HEK293T (cell line): Measurements from ENCODE around the gene ZFP57.

ENCODE experiments used
- CTCF ChIA-PET: fragments of 350-600 bp; formaldehyde crosslinking; extraction: SDS; loops from one replicate; lab custom pipeline; 2021; ENCODE audit warnings: antibody characterized with exemption, inconsistent platforms; lab: Yijun Ruan, JAX
- POLR2A ChIA-PET: fragments of 350-600 bp; formaldehyde crosslinking; extraction: SDS; loops from one replicate; lab custom pipeline; 2020; ENCODE audit warnings: antibody characterized with exemption, inconsistent platforms; lab: Yijun Ruan, JAX
- DNase-seq: peaks from one replicate; pipeline ENCODE4 v3.0.0; 2012; ENCODE audit warnings: mixed read lengths; ENCODE audit errors: extremely low spot score
- ARNT ChIP-seq: fragments of 450-650 bp; IDR thresholded peaks from 2 replicates; pipeline ENCODE4 v1.6.1; 2017; ENCODE audit warnings: mild to moderate bottlenecking
- BHLHE40 ChIP-seq: fragments of 450-650 bp; IDR thresholded peaks from 2 replicates; pipeline ENCODE4 v1.6.1; 2016; ENCODE audit warnings: mild to moderate bottlenecking, moderate library complexity, borderline replicate concordance
- CTBP1 ChIP-seq: fragments of 450-650 bp; IDR thresholded peaks from 2 replicates; pipeline ENCODE4 v1.6.1; 2016; ENCODE audit warnings: borderline replicate concordance
- ELF4 ChIP-seq: fragments of 450-650 bp; IDR thresholded peaks from 2 replicates; pipeline ENCODE4 v1.6.1; 2017; ENCODE audit warnings: antibody characterized with exemption
- FOXA1 ChIP-seq: fragments of 450-650 bp; IDR thresholded peaks from 2 replicates; pipeline ENCODE4 v1.6.1; 2016; ENCODE audit warnings: mild to moderate bottlenecking
- FOXK2 ChIP-seq: fragments of 450-650 bp; IDR thresholded peaks from 2 replicates; pipeline ENCODE4 v1.6.1; 2016; ENCODE audit warnings: mild to moderate bottlenecking
- FOXM1 ChIP-seq: fragments of 450-650 bp; IDR thresholded peaks from 2 replicates; pipeline ENCODE4 v1.6.1; 2017; ENCODE audit warnings: mild to moderate bottlenecking, borderline replicate concordance
- HDGF ChIP-seq: fragments of 450-650 bp; IDR thresholded peaks from 2 replicates; pipeline ENCODE4 v1.6.1; 2017; ENCODE audit warnings: antibody characterized with exemption, borderline replicate concordance
- L3MBTL2 ChIP-seq: fragments of 450-650 bp; conservative IDR thresholded peaks from 2 replicates; pipeline ENCODE4 v1.6.1; 2016; ENCODE audit warnings: mild to moderate bottlenecking
- LEF1 ChIP-seq: fragments of 450-650 bp; IDR thresholded peaks from 2 replicates; pipeline ENCODE4 v1.6.1; 2017; ENCODE audit warnings: mild to moderate bottlenecking, borderline replicate concordance
- NFRKB ChIP-seq: fragments of 450-650 bp; IDR thresholded peaks from 2 replicates; pipeline ENCODE4 v1.6.1; 2016; ENCODE audit warnings: mild to moderate bottlenecking, moderate library complexity
- SP1 ChIP-seq: fragments of 450-650 bp; IDR thresholded peaks from 2 replicates; pipeline ENCODE4 v1.6.1; 2017
- SUZ12 ChIP-seq: fragments of 450-650 bp; IDR thresholded peaks from 2 replicates; pipeline ENCODE4 v1.6.1; 2016; ENCODE audit warnings: mild to moderate bottlenecking
- TARDBP ChIP-seq: fragments of 450-650 bp; IDR thresholded peaks from 2 replicates; pipeline ENCODE4 v1.6.1; 2016
- ZNF384 ChIP-seq: fragments of 450-650 bp; IDR thresholded peaks from 2 replicates; pipeline ENCODE4 v1.6.1; 2016
- TF ChIP-seq, protein P1 (sequence below): fragments of 450-650 bp; IDR thresholded peaks from 2 replicates; pipeline ENCODE4 v1.6.1; 2016

The ZFP57 gene

DNA sequence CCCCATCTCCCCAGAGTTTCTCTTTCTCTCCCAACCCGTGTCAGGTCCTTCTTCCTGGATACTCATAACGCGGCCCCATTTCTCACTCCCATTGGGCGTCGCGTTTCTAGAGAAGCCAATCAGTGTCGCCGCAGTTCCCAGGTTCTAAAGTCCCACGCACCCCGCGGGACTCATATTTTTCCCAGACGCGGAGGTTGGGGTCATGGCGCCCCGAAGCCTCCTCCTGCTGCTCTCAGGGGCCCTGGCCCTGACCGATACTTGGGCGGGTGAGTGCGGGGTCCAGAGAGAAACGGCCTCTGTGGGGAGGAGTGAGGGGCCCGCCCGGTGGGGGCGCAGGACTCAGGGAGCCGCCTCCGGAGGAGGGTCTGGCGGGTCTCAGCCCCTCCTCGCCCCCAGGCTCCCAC is 42.3 kb upstream of the ZFP57 start, which contains the start of gene HLA-F:
Gene HLA-F, plus strand, starts transcription at position 173 of the 404 bp plus-strand sequence. Its CDS starts 30 bp downstream, at position 203.
- ChIA-PET CTCF (interaction anchor here (0.7 kb wide), 1 partner anchor 15 kb away, joined by 3 read pairs; no protein-coding TSS in a partner anchor), POLR2A (no interaction called here)
- DNase-seq = peak; percentile 84
- peak; percentile 79 for TF ChIP-seq L3MBTL2
- TF ChIP-seq FOXK2 = no peak

DNA sequence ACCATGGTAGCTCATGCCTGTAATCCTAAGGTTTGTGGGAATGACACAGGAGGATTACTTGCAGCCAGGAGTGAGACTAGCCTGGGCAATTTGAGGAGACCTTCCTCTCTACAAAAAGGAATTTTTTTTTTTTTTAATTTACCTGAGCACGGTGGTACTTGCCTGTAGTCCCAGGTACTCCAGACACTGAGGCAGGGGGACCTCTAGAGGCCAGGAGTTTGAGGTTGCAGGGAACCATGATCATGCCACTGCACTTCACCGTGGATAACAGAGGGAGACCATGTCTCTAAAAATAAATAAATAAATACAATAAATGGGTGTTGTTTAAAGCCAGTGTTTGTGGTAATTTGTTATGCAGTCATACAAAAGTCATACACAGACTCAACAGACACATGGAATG is 39.9 kb upstream of the ZFP57 start:
- POLR2A ChIA-PET = interaction anchor here (0.6 kb wide), 1 partner anchor 29 kb away, joined by 3 read pairs; no protein-coding TSS in a partner anchor
- DNase-seq = no peak
- CTCF ChIA-PET = interaction anchor here (0.6 to 0.7 kb wide), 2 partner anchors 16 to 76 kb away, joined by 4 to 7 read pairs; no protein-coding TSS in a partner anchor
- TF ChIP-seq, protein P1, sequence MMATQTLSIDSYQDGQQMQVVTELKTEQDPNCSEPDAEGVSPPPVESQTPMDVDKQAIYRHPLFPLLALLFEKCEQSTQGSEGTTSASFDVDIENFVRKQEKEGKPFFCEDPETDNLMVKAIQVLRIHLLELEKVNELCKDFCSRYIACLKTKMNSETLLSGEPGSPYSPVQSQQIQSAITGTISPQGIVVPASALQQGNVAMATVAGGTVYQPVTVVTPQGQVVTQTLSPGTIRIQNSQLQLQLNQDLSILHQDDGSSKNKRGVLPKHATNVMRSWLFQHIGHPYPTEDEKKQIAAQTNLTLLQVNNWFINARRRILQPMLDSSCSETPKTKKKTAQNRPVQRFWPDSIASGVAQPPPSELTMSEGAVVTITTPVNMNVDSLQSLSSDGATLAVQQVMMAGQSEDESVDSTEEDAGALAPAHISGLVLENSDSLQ = no peak
- TF ChIP-seq FOXK2 = no peak
- TF ChIP-seq FOXM1 = no peak
- no peak for TF ChIP-seq L3MBTL2
- TF ChIP-seq LEF1 = no peak

DNA sequence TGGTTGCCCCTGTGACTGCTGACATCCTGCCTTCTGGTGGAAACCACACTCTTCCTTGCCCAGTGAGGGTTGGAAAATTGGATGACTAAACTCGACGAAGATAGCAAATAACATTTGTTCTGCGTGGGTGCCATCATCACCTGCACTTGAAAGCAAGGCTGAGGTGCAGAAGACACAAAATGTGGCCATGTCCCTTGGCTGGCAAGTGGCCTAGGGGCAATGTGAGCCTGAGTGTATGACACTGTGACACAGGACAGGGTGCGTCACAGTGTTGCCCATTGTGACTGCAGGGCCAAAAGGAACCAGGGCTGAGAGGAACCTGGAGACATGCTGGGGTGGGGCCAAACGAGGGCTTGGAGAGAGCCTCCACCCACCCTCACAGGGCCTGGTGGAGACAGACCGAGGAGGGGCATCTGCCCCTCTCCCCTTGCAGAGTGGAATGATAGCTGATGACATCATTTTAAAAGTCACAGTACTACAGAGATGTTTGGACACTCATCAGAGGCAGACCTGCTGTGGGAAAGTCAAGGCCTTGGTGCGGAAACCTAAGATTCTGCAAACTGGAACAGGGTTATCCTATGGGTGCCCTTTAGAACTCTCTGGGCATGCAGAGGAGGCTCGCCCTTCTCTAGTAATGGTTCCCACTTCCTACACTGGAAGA is 29.5 kb upstream of the ZFP57 start:
- ChIA-PET CTCF (no interaction called here), POLR2A (no interaction called here)
- DNase-seq = no peak
- TF ChIP-seq ZNF384 = no peak
- TF ChIP-seq CTBP1 = no peak
- TF ChIP-seq TARDBP = no peak
- TF ChIP-seq LEF1 = no peak
- TF ChIP-seq SP1 = no peak
- TF ChIP-seq FOXK2 = no peak
- TF ChIP-seq HDGF = no peak
- no peak for TF ChIP-seq SUZ12
- TF ChIP-seq FOXM1 = no peak

DNA sequence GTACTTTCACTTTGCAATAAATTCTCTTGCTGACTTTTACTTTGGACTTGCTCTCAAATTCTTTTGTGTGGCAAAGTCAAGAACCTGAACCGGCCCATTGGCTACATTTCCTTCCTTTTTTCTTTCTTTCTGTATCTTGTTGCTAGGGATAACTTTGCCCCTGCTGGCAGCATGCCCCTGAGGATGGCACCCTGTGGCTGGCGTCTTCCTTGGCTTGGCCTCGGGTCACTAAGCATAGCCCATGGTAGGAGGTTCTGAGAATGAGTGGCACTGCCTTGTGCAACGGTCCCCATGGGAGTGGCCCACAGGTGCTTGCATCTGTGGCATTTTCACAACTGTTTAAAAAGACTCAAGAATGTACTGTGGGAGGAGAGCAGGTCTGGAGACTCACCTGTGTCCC is 28.2 kb upstream of the ZFP57 start:
- POLR2A ChIA-PET = no interaction called here
- no peak for DNase-seq
- TF ChIP-seq FOXA1 (no peak), BHLHE40 (no peak), LEF1 (no peak), ZNF384 (no peak), CTBP1 (no peak), ARNT (no peak), NFRKB (no peak)
- CTCF ChIA-PET = no interaction called here

DNA sequence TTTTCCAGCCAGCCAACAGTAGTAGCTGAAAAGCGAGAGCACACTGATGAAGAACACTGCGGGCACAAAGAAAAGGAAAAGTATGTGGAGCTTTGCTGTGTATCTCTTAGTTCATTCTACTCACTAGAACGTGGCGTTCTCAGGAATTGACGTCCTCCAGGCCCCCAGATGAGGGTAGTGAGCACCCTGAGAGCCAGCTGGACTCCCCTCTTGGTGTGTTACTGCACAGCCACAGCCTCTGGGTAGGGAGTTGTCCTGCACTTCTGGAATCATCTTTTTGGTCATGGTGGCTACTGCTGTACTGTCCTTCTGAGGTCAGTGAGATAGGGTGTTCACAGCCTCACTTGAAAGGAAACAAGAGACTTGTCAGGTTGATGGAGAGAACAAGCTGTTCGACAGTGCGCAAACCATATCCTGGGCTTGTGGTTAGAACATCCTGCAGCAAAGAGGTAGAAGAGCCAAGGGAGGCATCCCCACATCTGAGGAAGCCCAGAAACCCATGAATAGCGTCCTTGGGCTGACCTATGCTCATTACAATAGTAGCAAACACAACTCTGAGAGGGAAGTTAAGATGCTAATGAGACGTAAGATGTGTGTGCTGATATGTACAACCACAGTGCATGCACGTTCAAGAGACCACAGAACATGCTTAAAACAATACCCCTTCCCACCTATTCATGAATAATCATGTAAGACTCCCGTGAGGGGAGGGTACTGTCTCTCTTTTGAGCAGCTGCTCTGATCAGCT is 27.7 kb upstream of the ZFP57 start:
- POLR2A ChIA-PET = no interaction called here
- DNase-seq = no peak
- CTCF ChIA-PET = interaction anchor here (0.7 to 1.3 kb wide), 3 partner anchors 54 to 179 kb away, joined by 3 to 4 read pairs (median 3); no protein-coding TSS in a partner anchor
- no peak for TF ChIP-seq BHLHE40
- no peak for TF ChIP-seq FOXM1
- TF ChIP-seq LEF1 = no peak
- no peak for TF ChIP-seq ELF4
- TF ChIP-seq TARDBP = no peak
- TF ChIP-seq HDGF = no peak
- no peak for TF ChIP-seq SP1
- TF ChIP-seq L3MBTL2 = no peak
- TF ChIP-seq, protein P1 = no peak
- no peak for TF ChIP-seq FOXK2
- no peak for TF ChIP-seq ARNT
- no peak for TF ChIP-seq NFRKB
- TF ChIP-seq ZNF384 = no peak
- TF ChIP-seq CTBP1 = no peak
- no peak for TF ChIP-seq FOXA1
- no peak for TF ChIP-seq SUZ12

DNA sequence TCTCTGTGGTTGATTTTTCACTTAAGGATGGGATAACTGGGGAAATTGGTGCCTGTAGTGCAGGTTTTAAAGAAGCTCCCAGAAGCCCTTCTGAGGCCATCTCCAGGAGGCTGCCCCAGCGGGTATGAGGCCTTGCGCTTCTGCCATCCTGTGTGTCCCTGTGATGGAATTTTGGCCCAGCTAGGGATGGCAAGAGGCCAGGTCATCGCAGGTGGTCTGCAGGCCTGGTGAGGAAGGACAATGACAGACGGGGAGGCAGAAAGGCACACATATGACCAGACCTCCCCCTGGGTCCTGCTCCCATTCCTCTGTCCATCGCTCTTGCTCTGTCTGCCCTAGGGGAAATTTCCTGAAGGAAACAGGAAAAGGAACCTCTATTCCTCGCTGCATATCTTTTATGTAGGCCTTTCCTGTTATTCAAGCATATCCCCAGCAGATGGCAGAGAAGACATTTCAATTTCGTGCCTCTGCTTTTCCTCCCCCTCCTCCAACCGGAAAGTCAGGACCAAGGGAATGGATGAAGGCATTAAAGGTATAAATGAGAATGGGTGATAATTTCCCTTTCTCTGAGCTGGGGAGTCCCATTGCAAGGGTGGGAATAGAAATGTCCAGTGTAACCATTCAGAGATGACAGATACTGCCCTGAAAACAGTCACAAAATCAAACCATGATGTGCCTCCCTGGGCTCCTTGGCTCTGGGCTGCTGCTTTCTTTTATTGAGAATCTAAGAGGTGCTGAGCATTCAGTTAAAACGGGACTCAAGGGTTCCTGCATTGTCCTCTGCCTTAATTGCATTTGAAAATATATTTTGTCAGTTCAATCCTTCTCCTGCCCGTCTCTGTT is 24.7 kb upstream of the ZFP57 start:
- peak; percentile 62 for DNase-seq
- TF ChIP-seq, protein P1 = no peak
- TF ChIP-seq ARNT (no peak), FOXK2 (no peak), L3MBTL2 (no peak), LEF1 (no peak)
- CTCF ChIA-PET = interaction anchor here (0.7 to 1.1 kb wide), 3 partner anchors 9 to 82 kb away, joined by 3 to 7 read pairs (median 4); no protein-coding TSS in a partner anchor
- POLR2A ChIA-PET = no interaction called here
